H1 (cell line): ENCODE measurements around the gene POLR2C. TPM values are rescaled to one million over a fixed set of nuclear protein-coding genes. Genes with fewer than 3 reads are reported as not detected.
A peak's percentile ranks its signal among the peaks of the same experiment; 100 is the strongest.

Experiments
- CTCF ChIA-PET: fragments of 300-600 bp; sonication (Branson Sonifier 250); formaldehyde crosslinking; loops from one replicate; lab custom pipeline; 2021; ENCODE audit not compliant: partially characterized antibody; lab: Charles Lee
- POLR2A ChIA-PET: fragments of 300-600 bp; sonication (Branson Sonifier 250); formaldehyde crosslinking; loops from one replicate; lab custom pipeline; 2021; ENCODE audit warnings: inconsistent platforms; ENCODE audit not compliant: partially characterized antibody; lab: Charles Lee
- DNase-seq, 2 experiments: peaks; one replicate each; pipeline versions ENCODE4 v3.0.0 to v3.0.0-alpha.2; 2010 to 2022; ENCODE audit warnings: low spot score in 2 of 2, low read depth in 1 of 2, mixed read lengths in 1 of 2
- FAIRE-seq: peaks from 2 replicates; lab custom pipeline; 2011; peaks lifted over from hg19 to GRCh38; lab: Jason Lieb, UNC
- H2AFZ ChIP-seq: 2 replicates; pipeline ENCODE4 v1.8.1; 2012; ENCODE audit warnings: low read length, inconsistent platforms
- H2AK5ac ChIP-seq: 2 replicates; pipeline ENCODE4 v1.6.1; 2013; ENCODE audit warnings: low read depth, low read length
- H2BK120ac ChIP-seq: replicated peaks from 2 replicates; pipeline ENCODE3; 2013; ENCODE audit warnings: low read depth, low read length, inconsistent platforms
- H2BK12ac ChIP-seq: 2 replicates; pipeline ENCODE4 v1.6.1; 2013; ENCODE audit warnings: low read depth, low read length
- H2BK15ac ChIP-seq: 2 replicates; pipeline ENCODE4 v1.6.1; 2013; ENCODE audit warnings: low read length
- H2BK20ac ChIP-seq: 2 replicates; pipeline ENCODE4 v1.6.1; 2013; ENCODE audit warnings: low read length
- H2BK5ac ChIP-seq: 2 replicates; pipeline ENCODE4 v1.6.1; 2013; ENCODE audit warnings: low read depth, low read length
- H3K14ac ChIP-seq: 2 replicates; pipeline ENCODE4 v1.6.1; 2013; ENCODE audit warnings: inconsistent platforms; ENCODE audit not compliant: insufficient read length
- H3K18ac ChIP-seq: 2 replicates; pipeline ENCODE4 v1.6.1; 2013; ENCODE audit warnings: low read length; ENCODE audit errors: extremely low read depth
- H3K23ac ChIP-seq: 2 replicates; pipeline ENCODE4 v1.6.1; 2013; ENCODE audit warnings: inconsistent platforms; ENCODE audit not compliant: insufficient read length
- H3K23me2 ChIP-seq: 2 replicates; pipeline ENCODE4 v1.6.1; 2013; ENCODE audit warnings: low read depth, low read length
- H3K27ac ChIP-seq: 2 replicates; pipeline ENCODE4 v1.6.1; 2011; ENCODE audit warnings: low read depth, low read length, inconsistent platforms
- H3K27me3 ChIP-seq, 4 experiments: replicated peaks in 1 of 4; 1 replicate in 1 of 4; 2 replicates in 3 of 4; pipeline versions ENCODE4 v1.6.1 to v1.8.1; 2011 to 2013; ENCODE audit warnings: low read length in 3 of 4, mild to moderate bottlenecking in 3 of 4, inconsistent platforms in 2 of 4, mixed read lengths in 2 of 4, moderate library complexity in 1 of 4; ENCODE audit not compliant: control insufficient read depth in 3 of 4, insufficient read depth in 3 of 4; ENCODE audit errors: extremely low read depth in 1 of 4
- H3K36me3 ChIP-seq, 4 experiments: 2 replicates each; pipeline versions ENCODE4 v1.6.1 to v1.8.1; 2011 to 2013; ENCODE audit warnings: mild to moderate bottlenecking in 4 of 4, low read length in 3 of 4, moderate library complexity in 2 of 4, control low read depth in 1 of 4, inconsistent platforms in 1 of 4; ENCODE audit not compliant: insufficient read depth in 4 of 4, control insufficient read depth in 2 of 4
- H3K4ac ChIP-seq: replicated peaks from 2 replicates; pipeline ENCODE3; 2013; ENCODE audit warnings: low read length, low read depth, mixed read lengths, inconsistent platforms; ENCODE audit not compliant: insufficient read length
- H3K4me1 ChIP-seq, 4 experiments: replicated peaks in 1 of 4; 1 replicate in 1 of 4; 2 replicates in 3 of 4; pipeline versions ENCODE4 v1.6.1 to v1.8.1; 2011 to 2013; ENCODE audit warnings: low read length in 3 of 4, inconsistent platforms in 2 of 4, mixed read lengths in 1 of 4; ENCODE audit not compliant: insufficient read depth in 4 of 4, control insufficient read depth in 3 of 4
- H3K4me2 ChIP-seq, 2 experiments: 2 replicates each; pipeline versions ENCODE4 v1.6.1 to v1.8.1; 2011 to 2013; ENCODE audit warnings: low read depth in 2 of 2, low read length in 2 of 2, control low read depth in 1 of 2, inconsistent platforms in 1 of 2, mild to moderate bottlenecking in 1 of 2; ENCODE audit not compliant: insufficient read depth in 1 of 2
- H3K4me3 ChIP-seq, 4 experiments: fragments of 200-600, 300-600 bp in 1 of 4; sonication (generic), shearing (Covaris generic), sonication (Bioruptor Twin) in 1 of 4; 2 replicates each; pipeline versions ENCODE4 v1.5.1 to v1.8.1; 2011 to 2016; ENCODE audit warnings: low read length in 4 of 4, low read depth in 3 of 4, control low read depth in 2 of 4, inconsistent platforms in 2 of 4, mild to moderate bottlenecking in 2 of 4, mixed read lengths in 1 of 4, moderate library complexity in 1 of 4; ENCODE audit not compliant: insufficient read depth in 2 of 4; ENCODE audit errors: extremely low read depth in 1 of 4
- H3K56ac ChIP-seq: replicated peaks from 2 replicates; pipeline ENCODE3; 2013; ENCODE audit warnings: low read depth, mild to moderate bottlenecking, mixed read lengths, low read length, inconsistent platforms; ENCODE audit not compliant: insufficient read length
- H3K79me1 ChIP-seq: 2 replicates; pipeline ENCODE4 v1.6.1; 2013; ENCODE audit warnings: low read depth, low read length, control low read depth
- H3K79me2 ChIP-seq, 2 experiments: 2 replicates each; pipeline versions ENCODE4 v1.6.1 to v1.8.1; 2012 to 2013; ENCODE audit warnings: low read length in 2 of 2, mild to moderate bottlenecking in 2 of 2, inconsistent platforms in 1 of 2; ENCODE audit not compliant: insufficient read depth in 2 of 2, control insufficient read depth in 1 of 2
- H3K9ac ChIP-seq, 4 experiments: replicated peaks in 1 of 4; 1 replicate in 1 of 4; 2 replicates in 3 of 4; pipeline versions ENCODE4 v1.6.1 to v1.8.1; 2011 to 2013; ENCODE audit warnings: low read depth in 3 of 4, low read length in 3 of 4, control low read depth in 2 of 4, mild to moderate bottlenecking in 2 of 4, moderate library complexity in 2 of 4, inconsistent platforms in 1 of 4; ENCODE audit errors: extremely low read depth in 1 of 4
- H3K9me3 ChIP-seq, 2 experiments: 2 replicates each; pipeline versions ENCODE4 v1.6.1 to v1.8.1; 2012 to 2013; ENCODE audit warnings: mild to moderate bottlenecking in 2 of 2, moderate library complexity in 2 of 2, control low read depth in 1 of 2, inconsistent platforms in 1 of 2, low read depth in 1 of 2, low read length in 1 of 2, mixed read lengths in 1 of 2; ENCODE audit not compliant: insufficient read depth in 2 of 2
- H4K20me1 ChIP-seq, 2 experiments: replicated peaks in 1 of 2; 2 replicates each; pipeline versions ENCODE3 to v1.8.1; 2011 to 2013; ENCODE audit warnings: inconsistent platforms in 2 of 2, low read length in 2 of 2, mild to moderate bottlenecking in 1 of 2; ENCODE audit not compliant: insufficient read depth in 2 of 2, control insufficient read depth in 1 of 2
- H4K5ac ChIP-seq: 2 replicates; pipeline ENCODE4 v1.6.1; 2013; ENCODE audit warnings: low read length, low read depth, mixed read lengths, inconsistent platforms; ENCODE audit not compliant: insufficient read length
- H4K8ac ChIP-seq: 2 replicates; pipeline ENCODE4 v1.8.0; 2013; ENCODE audit warnings: mild to moderate bottlenecking, moderate library complexity, low read length, inconsistent platforms; ENCODE audit not compliant: insufficient read depth; ENCODE audit errors: extremely low read depth
- H4K91ac ChIP-seq: replicated peaks from 2 replicates; pipeline ENCODE3; 2013; ENCODE audit warnings: low read length, mixed read lengths, inconsistent platforms; ENCODE audit not compliant: insufficient read length
- BACH1 ChIP-seq: IDR thresholded peaks from 2 replicates; pipeline ENCODE4 v1.6.1; 2012; ENCODE audit warnings: low read length, improper control_type of control experiment
- EGR1 ChIP-seq: IDR thresholded peaks from 2 replicates; pipeline ENCODE4 v1.6.1; 2011; ENCODE audit warnings: low read depth, low read length, borderline replicate concordance
- HDAC2 ChIP-seq, 2 experiments: fragments of 300-600 bp in 1 of 2; sonication (generic) in 1 of 2; IDR thresholded peaks; 2 replicates each; pipeline ENCODE4 v1.6.1; 2011 to 2012; ENCODE audit warnings: low read depth in 2 of 2, low read length in 2 of 2, mild to moderate bottlenecking in 2 of 2, moderate library complexity in 2 of 2, borderline replicate concordance in 1 of 2, inconsistent platforms in 1 of 2
- SIN3A ChIP-seq, 2 experiments: IDR thresholded peaks in 1 of 2; conservative IDR thresholded peaks in 1 of 2; 2 replicates each; pipeline ENCODE4 v1.6.1; 2011 to 2012; ENCODE audit warnings: low read length in 2 of 2, improper control_type of control experiment in 1 of 2, low read depth in 1 of 2, mild to moderate bottlenecking in 1 of 2
- SIRT6 ChIP-seq: IDR thresholded peaks from one replicate; pipeline ENCODE4 v1.7.1; 2012; ENCODE audit warnings: low read length, inconsistent platforms
- TBP ChIP-seq: IDR thresholded peaks from 2 replicates; pipeline ENCODE4 v1.6.1; 2011; ENCODE audit warnings: low read depth, low read length, improper control_type of control experiment
- WGBS, 2 experiments: shearing (Covaris generic) in 1 of 2; methylation state at CpG; one replicate each; pipeline versions ENCODE4 v1.1.6 to v1.1.7; 2013 to 2015; ENCODE audit warnings: low lambda C conversion rate in 2 of 2, mixed read lengths in 2 of 2, inconsistent platforms in 1 of 2, low coverage in 1 of 2, missing lambda C conversion rate in 1 of 2; ENCODE audit not compliant: insufficient replicate concordance in 2 of 2, insufficient coverage in 1 of 2, insufficient read length in 1 of 2; ENCODE audit errors: extremely low coverage in 1 of 2, missing lambda C conversion rate in 1 of 2; 5-methylcytosine and 5-hydroxymethylcytosine counted together
- polyA plus RNA-seq, 7 experiments: library from polyadenylated mRNA; depleted of rRNA in 3 of 7; stranded (reverse) in 5 of 7; unstranded in 2 of 7; fragments of >200 nt in 5 of 7; fragments of 200-250 nt in 2 of 7; gene quantifications; 1 replicate in 5 of 7; 2 replicates in 1 of 7; 4 replicates in 1 of 7; pipeline versions ENCODE4 v1.2.1 to v1.2.3, GENCODE V29; 2011 to 2013; ENCODE audit warnings: missing spikeins in 2 of 7, mixed read lengths in 2 of 7
- total RNA-seq: library from RNA; stranded (reverse); fragmentation: NEBNext Ultra II Directional; extraction: Animal tissue kit (Norgen Biotek cat#: 25700); gene quantifications from 2 replicates; pipeline ENCODE4 v1.2.1, GENCODE V29; 2021
- TF ChIP-seq, protein P1 (sequence below): IDR thresholded peaks from 2 replicates; pipeline ENCODE4 v1.6.1; 2012; ENCODE audit warnings: inconsistent platforms
- TF ChIP-seq, protein P2 (sequence below), 3 experiments: IDR thresholded peaks; 1 replicate in 2 of 3; 2 replicates in 1 of 3; pipeline versions ENCODE4 v1.5.1 to v1.6.1; 2011; ENCODE audit warnings: low read length in 3 of 3, mild to moderate bottlenecking in 3 of 3, inconsistent platforms in 2 of 3, low read depth in 1 of 3, moderate library complexity in 1 of 3; ENCODE audit not compliant: insufficient read depth in 1 of 3; ENCODE audit errors: control extremely low read depth in 1 of 3

The POLR2C gene
- total and polyA plus RNA-seq, 2 of the 8 experiments (the other 6 are each of a cell fraction or from before 2014, with no cell fraction given), result 72.5 to 132 TPM

DNA sequence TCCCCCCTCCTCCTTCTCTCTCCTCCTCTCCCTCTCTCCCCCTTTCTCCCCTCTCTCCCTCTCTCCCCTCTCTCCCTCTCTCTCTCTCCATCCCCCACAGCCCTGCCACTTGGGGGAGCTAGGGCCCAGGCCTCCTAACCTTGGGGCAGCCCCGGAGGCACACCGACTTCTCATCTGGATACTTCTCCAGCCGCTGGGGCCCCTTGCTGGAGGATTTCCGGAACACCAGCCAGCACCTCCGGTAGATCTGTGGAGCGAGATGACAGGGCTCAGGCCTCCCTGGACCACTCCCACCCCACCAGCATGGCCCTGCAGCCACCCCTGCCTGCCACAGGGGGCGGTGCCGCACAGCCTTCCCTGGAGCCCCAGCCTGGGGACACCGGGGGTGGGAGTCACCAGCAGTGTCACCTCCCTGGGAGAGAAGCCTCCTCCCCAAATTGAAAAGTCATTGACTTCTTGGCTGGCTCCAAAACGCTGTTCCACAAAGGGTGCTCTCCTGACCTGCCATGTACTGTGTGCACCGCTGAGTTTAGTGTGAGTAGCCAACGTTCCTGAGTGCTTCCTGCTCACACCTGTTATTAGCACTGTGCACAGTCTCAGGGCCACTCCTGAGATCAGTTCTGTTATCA, 13.3 kb downstream of the POLR2C start:
- peaks cover 3% of the 10 kb centered on the region in 2 experiments for H4K20me1 ChIP-seq
- no peak overlapping the region for H3K9ac ChIP-seq
- H3K23me2 ChIP-seq, result peaks cover 8% of the 10 kb centered on the region; the same call in 1 of the 2 replicates
- 13% methylated on average over 9 of the region's 12 CpGs; no CpG with 5 or more reads in 1 of the 2 experiments for WGBS, 2 experiments
- peak overlapping the region; percentile 97 for H2BK15ac ChIP-seq
- peak; percentile 28 for FAIRE-seq
- no peak overlapping the region for H3K23ac ChIP-seq
- H2AFZ ChIP-seq, result no peak overlapping the region
- CTCF ChIA-PET, result interaction anchor here (0.9 to 15.0 kb wide), 10 partner anchors 10 to 47 kb away, joined by 3 to 210 read pairs (median 6); partner anchors contain the start of genes DOK4 and POLR2C
- peak overlapping the region; percentile 4 for H3K4ac ChIP-seq
- H3K36me3 ChIP-seq, result peaks cover 4 to 19% (median 8%) of the 10 kb centered on the region in 4 experiments; a peak in 6 of 8 replicates
- peak overlapping the region; percentile 97; the same call in 1 of the 2 replicates for H2BK12ac ChIP-seq
- no peak overlapping the region for H4K5ac ChIP-seq
- H2BK5ac ChIP-seq, result peak overlapping the region; percentile 87
- peak overlapping the region; percentile 15 to 32 for H3K4me2 ChIP-seq
- H2AK5ac ChIP-seq, result no peak overlapping the region; the same call in 1 of the 2 replicates
- H3K79me2 ChIP-seq, result no peaks in the 10 kb centered on the region
- H3K18ac ChIP-seq, result no peak overlapping the region
- POLR2A ChIA-PET, result interaction anchor here (0.8 to 10.3 kb wide), 7 partner anchors 11 to 65 kb away, joined by 3 to 67 read pairs (median 5); partner anchors contain the start of genes DOK4 and POLR2C
- H4K91ac ChIP-seq, result no peak overlapping the region
- no peak overlapping the region for H3K27ac ChIP-seq
- no peak overlapping the region for H4K8ac ChIP-seq
- peaks cover 10 to 66% (median 51%) of the 10 kb centered on the region in 4 experiments for H3K4me1 ChIP-seq
- DNase-seq, result peak; percentile 77 to 91
- no peak overlapping the region for H2BK120ac ChIP-seq
- H3K9me3 ChIP-seq, result no peaks in the 10 kb centered on the region
- peak overlapping the region in 1 of 4 experiments; percentile 42; a peak in 2 of 8 replicates for H3K4me3 ChIP-seq
- no peak overlapping the region for H3K56ac ChIP-seq
- 0 out of 2 replicates have a peak, but pooled peaks cover 5% of the 10 kb centered on the region for H3K79me1 ChIP-seq
- no peak overlapping the region for H2BK20ac ChIP-seq
- H3K27me3 ChIP-seq, result no peaks in the 10 kb centered on the region; a peak in 1 of 7 replicates
- H3K14ac ChIP-seq, result no peak overlapping the region
- no peak for TF ChIP-seq HDAC2 (IDR thresholded peaks at IDR 0.05; ENCODE audit: borderline replicate concordance in 1 of 2, low read depth in 2 of 2, low read length in 2 of 2)
- TF ChIP-seq, protein P1, sequence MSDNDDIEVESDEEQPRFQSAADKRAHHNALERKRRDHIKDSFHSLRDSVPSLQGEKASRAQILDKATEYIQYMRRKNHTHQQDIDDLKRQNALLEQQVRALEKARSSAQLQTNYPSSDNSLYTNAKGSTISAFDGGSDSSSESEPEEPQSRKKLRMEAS, result peak; percentile 72
- TF ChIP-seq TBP, result peak; percentile 59; the same call in 1 of the 2 replicates
- no peak for TF ChIP-seq BACH1
- TF ChIP-seq, protein P2, sequence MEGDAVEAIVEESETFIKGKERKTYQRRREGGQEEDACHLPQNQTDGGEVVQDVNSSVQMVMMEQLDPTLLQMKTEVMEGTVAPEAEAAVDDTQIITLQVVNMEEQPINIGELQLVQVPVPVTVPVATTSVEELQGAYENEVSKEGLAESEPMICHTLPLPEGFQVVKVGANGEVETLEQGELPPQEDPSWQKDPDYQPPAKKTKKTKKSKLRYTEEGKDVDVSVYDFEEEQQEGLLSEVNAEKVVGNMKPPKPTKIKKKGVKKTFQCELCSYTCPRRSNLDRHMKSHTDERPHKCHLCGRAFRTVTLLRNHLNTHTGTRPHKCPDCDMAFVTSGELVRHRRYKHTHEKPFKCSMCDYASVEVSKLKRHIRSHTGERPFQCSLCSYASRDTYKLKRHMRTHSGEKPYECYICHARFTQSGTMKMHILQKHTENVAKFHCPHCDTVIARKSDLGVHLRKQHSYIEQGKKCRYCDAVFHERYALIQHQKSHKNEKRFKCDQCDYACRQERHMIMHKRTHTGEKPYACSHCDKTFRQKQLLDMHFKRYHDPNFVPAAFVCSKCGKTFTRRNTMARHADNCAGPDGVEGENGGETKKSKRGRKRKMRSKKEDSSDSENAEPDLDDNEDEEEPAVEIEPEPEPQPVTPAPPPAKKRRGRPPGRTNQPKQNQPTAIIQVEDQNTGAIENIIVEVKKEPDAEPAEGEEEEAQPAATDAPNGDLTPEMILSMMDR (IDR thresholded peaks at IDR 0.05; ENCODE audit: control extremely low read depth in 1 of 3, insufficient read depth in 1 of 3, low read depth in 1 of 3, low read length in 3 of 3), result peak; percentile 69 to 97 (median 89)
- TF ChIP-seq EGR1, result no peak
- no peak for TF ChIP-seq SIRT6
- peak in 1 of 2 experiments; percentile 84; a peak in 2 of 4 replicates for TF ChIP-seq SIN3A (conservative IDR thresholded peaks at IDR 0.05 in 1 of 2, IDR thresholded peaks at IDR 0.05 in 1 of 2; ENCODE audit: low read depth in 1 of 2, low read length in 2 of 2)
